Testis (tissue), 3 donors: Measurements from ENCODE around the gene ZFPM1. TPM values are rescaled to one million over a fixed set of nuclear protein-coding genes. Genes with fewer than 3 reads are reported as not detected.

Experiments
- DNase-seq: peaks from one replicate; pipeline ENCODE4 v3.0.0-alpha.2; 2019
- H3K27ac ChIP-seq, 2 donors: fragments of 200-600 bp; sonication (generic); one replicate each; pipeline ENCODE4 v1.5.1; 2019
- H3K27me3 ChIP-seq: fragments of 200-600 bp; sonication (generic); one replicate; pipeline ENCODE4 v1.5.1; 2019
- H3K36me3 ChIP-seq: fragments of 200-600 bp; sonication (generic); one replicate; pipeline ENCODE4 v1.5.1; 2017; ENCODE audit warnings: low read depth; ENCODE audit errors: missing control alignments
- H3K4me1 ChIP-seq: fragments of 200-600 bp; sonication (generic); one replicate; pipeline ENCODE4 v1.5.1; 2019
- H3K4me3 ChIP-seq, 2 donors: fragments of 200-600 bp; sonication (generic); one replicate each; pipeline ENCODE4 v1.5.1; 2017 to 2019
- H3K9me3 ChIP-seq: fragments of 200-600 bp; sonication (generic); one replicate; pipeline ENCODE4 v1.5.1; 2017
- CTCF ChIP-seq, 3 experiments: fragments of 450-650 bp in 2 of 3; fragments of 200-600 bp in 1 of 3; sonication (generic) in 1 of 3; IDR thresholded peaks; one replicate each; pipeline ENCODE4 v1.5.1; 2016 to 2019; ENCODE audit warnings: antibody characterized with exemption in 3 of 3, mild to moderate bottlenecking in 2 of 3, moderate library complexity in 1 of 3
- POLR2A ChIP-seq: fragments of 450-650 bp; IDR thresholded peaks from one replicate; pipeline ENCODE4 v1.6.1; 2017; ENCODE audit warnings: antibody characterized with exemption, mild to moderate bottlenecking, moderate library complexity
- WGBS, 2 donors: methylation state at CpG; one replicate each; pipeline ENCODE4 v1.1.5; 2018; 5-methylcytosine and 5-hydroxymethylcytosine counted together
- intact Hi-C: fragments of 100-400 bp; cut with DNase I; formaldehyde crosslinking; loops from one replicate; pipeline ENCODE4 v1.15.1; 2023; ENCODE audit warnings: low total_unique reads
- polyA plus RNA-seq: library from polyadenylated mRNA; stranded (reverse); fragments of 350-450 nt; fragmentation: Illumina TruSeq; extraction: RNeasy Lipid Tissue Mini Kit (QIAGEN cat#74804); gene quantifications from one replicate; pipeline ENCODE4 v1.2.3, GENCODE V29; 2014; ENCODE audit warnings: low read depth, low replicate concordance; ENCODE audit not compliant: insufficient read depth
- total RNA-seq, 2 donors: library from RNA; depleted of rRNA; stranded (reverse); fragments of >200 nt; gene quantifications; one replicate each; pipeline ENCODE4 v1.2.3, GENCODE V29; 2016

The ZFPM1 gene
- total and polyA plus RNA-seq, 3 donors from 2014 or later, result 12.8 to 25.1 (median 23.9) TPM

- Histone ChIP-seq H3K4me1 (peaks cover 28% of the 10 kb centered on the region), H3K27me3 (no peaks in the 10 kb centered on the region), H3K36me3 (no peaks in the 10 kb centered on the region), H3K27ac (no peak overlapping the region), H3K4me3 (no peak overlapping the region), H3K9me3 (no peaks in the 10 kb centered on the region)
- TF ChIP-seq CTCF (IDR thresholded peaks at IDR 0.05) (no peak), POLR2A (no peak)
- WGBS, 2 donors, result 57 to 93% methylated on average over 3 to 23 of the region's 23 CpGs
- intact Hi-C loops, result no loop called here
- DNase-seq, result peak; percentile 46
These were observed 46.8 kb downstream of the ZFPM1 start for GRCh38 chr16:88499836-88500251.

- H3K4me3 ChIP-seq, result no peak overlapping the region
- TF ChIP-seq CTCF (IDR thresholded peaks at IDR 0.05) (no peak), POLR2A (no peak)
- intact Hi-C loops, result no loop called here
- H3K27me3 ChIP-seq, result no peaks in the 10 kb centered on the region
- H3K27ac ChIP-seq, result no peak overlapping the region
- peaks cover 29% of the 10 kb centered on the region for H3K4me1 ChIP-seq
- no peak for DNase-seq
- no peaks in the 10 kb centered on the region for H3K36me3 ChIP-seq
- H3K9me3 ChIP-seq, result no peaks in the 10 kb centered on the region
- WGBS, 2 donors, result 77% methylated on average over 17 of the region's 17 CpGs; no CpG with 5 or more reads in 1 of the 2 donors
These were observed 47.2 kb downstream of the ZFPM1 start for GRCh38 chr16:88500255-88500661.

GRCh38 chr16:88502371-88502770, 49.3 kb downstream of the ZFPM1 start:
- H3K36me3 ChIP-seq, result no peaks in the 10 kb centered on the region
- TF ChIP-seq CTCF (IDR thresholded peaks at IDR 0.05), result no peak
- no peak for TF ChIP-seq POLR2A
- WGBS, 2 donors, result 90 to 95% methylated on average over 15 of the region's 15 CpGs
- H3K9me3 ChIP-seq, result no peaks in the 10 kb centered on the region
- H3K27ac ChIP-seq, result no peak overlapping the region
- no peaks in the 10 kb centered on the region for H3K27me3 ChIP-seq
- H3K4me1 ChIP-seq, result peaks cover 29% of the 10 kb centered on the region
- no peak for DNase-seq
- no peak overlapping the region for H3K4me3 ChIP-seq
- intact Hi-C loops, result no loop called here

- Histone ChIP-seq H3K9me3 (no peaks in the 10 kb centered on the region), H3K4me3 (no peak overlapping the region), H3K4me1 (peaks cover 25% of the 10 kb centered on the region), H3K36me3 (no peaks in the 10 kb centered on the region), H3K27ac (no peak overlapping the region), H3K27me3 (no peaks in the 10 kb centered on the region)
- TF ChIP-seq CTCF (IDR thresholded peaks at IDR 0.05) (no peak), POLR2A (no peak)
- no peak for DNase-seq
- intact Hi-C loops, result no loop called here
- 89 to 91% methylated on average over 14 to 20 of the region's 23 CpGs for WGBS, 2 donors
These were observed 49.7 kb downstream of the ZFPM1 start for GRCh38 chr16:88502776-88503280.

- Histone ChIP-seq H3K27ac (no peak overlapping the region), H3K4me3 (no peak overlapping the region), H3K36me3 (no peaks in the 10 kb centered on the region), H3K4me1 (peaks cover 23% of the 10 kb centered on the region), H3K9me3 (no peaks in the 10 kb centered on the region), H3K27me3 (no peaks in the 10 kb centered on the region)
- no peak for DNase-seq
- intact Hi-C loops, result no loop called here
- TF ChIP-seq CTCF (IDR thresholded peaks at IDR 0.05) (no peak), POLR2A (no peak)
- 87 to 92% methylated on average over 6 to 10 of the region's 10 CpGs for WGBS, 2 donors
These were observed 50.3 kb downstream of the ZFPM1 start for GRCh38 chr16:88503374-88503770.
